KMS-11 (cell line): ENCODE measurements around the gene EFL1.
"Not testable (repeated sequence)": the region's sequence is repeated elsewhere in the genome, so short reads cannot be mapped to it uniquely, and the experiment has no call there.

Source experiments
- H2AFZ ChIP-seq: fragments of 200-600 bp; sonication (generic); 2 replicates; pipeline ENCODE4 v1.6.1; 2016; ENCODE audit warnings: antibody characterized with exemption, mixed run types, low read depth
- H3K27ac ChIP-seq: fragments of 200-600 bp; sonication (generic); 2 replicates; pipeline ENCODE4 v1.6.1; 2016; ENCODE audit warnings: mild to moderate bottlenecking, mixed run types
- H3K27me3 ChIP-seq: fragments of 200-600 bp; sonication (generic); 2 replicates; pipeline ENCODE4 v1.6.1; 2017; ENCODE audit warnings: mild to moderate bottlenecking, low read depth, mixed run types, moderate library complexity; ENCODE audit not compliant: insufficient read depth
- H3K36me3 ChIP-seq: fragments of 200-600 bp; sonication (generic); 2 replicates; pipeline ENCODE4 v1.6.1; 2017; ENCODE audit warnings: mild to moderate bottlenecking, mixed run types; ENCODE audit not compliant: insufficient read depth
- H3K4me1 ChIP-seq: fragments of 200-600 bp; sonication (generic); 2 replicates; pipeline ENCODE4 v1.6.1; 2016; ENCODE audit warnings: mild to moderate bottlenecking, low read depth, mixed run types; ENCODE audit not compliant: poor library complexity, severe bottlenecking
- H3K4me2 ChIP-seq: fragments of 200-600 bp; sonication (generic); 2 replicates; pipeline ENCODE4 v1.7.0; 2016; ENCODE audit warnings: mild to moderate bottlenecking, mixed run types
- H3K4me3 ChIP-seq: fragments of 200-600 bp; sonication (generic); IDR thresholded peaks from 2 replicates; pipeline ENCODE4 v1.6.1; 2017; ENCODE audit warnings: low read depth, low read length, mixed read lengths; ENCODE audit not compliant: insufficient read depth
- H3K79me2 ChIP-seq: fragments of 200-600 bp; sonication (generic); 2 replicates; pipeline ENCODE4 v1.6.1; 2016; ENCODE audit warnings: low read depth, mixed run types; ENCODE audit not compliant: insufficient read depth
- H3K9ac ChIP-seq: fragments of 200-600 bp; sonication (generic); 2 replicates; pipeline ENCODE4 v1.6.1; 2016; ENCODE audit warnings: mild to moderate bottlenecking, mixed run types
- H4K20me1 ChIP-seq: fragments of 200-600 bp; sonication (generic); 2 replicates; pipeline ENCODE4 v1.6.1; 2016; ENCODE audit warnings: mild to moderate bottlenecking, mixed run types; ENCODE audit not compliant: insufficient read depth
- CTCF ChIP-seq: fragments of 200-600 bp; sonication (generic); conservative IDR thresholded peaks from 2 replicates; pipeline ENCODE4 v1.6.1; 2017; ENCODE audit warnings: low read depth, mild to moderate bottlenecking, antibody characterized with exemption, low read length, moderate library complexity, mixed read lengths

The EFL1 gene

GRCh38 chr15:82298032-82298431 is 35.5 kb upstream of the EFL1 start:
- Histone ChIP-seq H3K9ac (no peak overlapping the region), H4K20me1 (no peaks in the 10 kb centered on the region), H3K4me3 (no peak overlapping the region), H3K4me2 (no peak overlapping the region), H3K27ac (no peak overlapping the region), H3K36me3 (no peaks in the 10 kb centered on the region), H3K4me1 (no peaks in the 10 kb centered on the region), H2AFZ (no peak overlapping the region), H3K79me2 (no peaks in the 10 kb centered on the region), H3K27me3 (no peaks in the 10 kb centered on the region)
- no peak for TF ChIP-seq CTCF

- H3K4me1 ChIP-seq: no peaks in the 10 kb centered on the region
These were observed 35.0 kb upstream of the EFL1 start for GRCh38 chr15:82297546-82297945.

GRCh38 chr15:82294061-82294690 is 31.6 kb upstream of the EFL1 start:
- Histone ChIP-seq H3K79me2 (no peaks in the 10 kb centered on the region), H2AFZ (no peak overlapping the region), H3K4me2 (no peak overlapping the region), H4K20me1 (no peaks in the 10 kb centered on the region), H3K4me3 (no peak overlapping the region), H3K36me3 (no peaks in the 10 kb centered on the region), H3K4me1 (no peaks in the 10 kb centered on the region), H3K9ac (no peak overlapping the region), H3K27me3 (no peaks in the 10 kb centered on the region), H3K27ac (no peak overlapping the region)
- TF ChIP-seq CTCF: no peak

More at GRCh38 chr15:82297546-82297945, 35.0 kb upstream of the EFL1 start:
- no peak overlapping the region for H3K4me2 ChIP-seq
- no peaks in the 10 kb centered on the region for H3K36me3 ChIP-seq
- H3K27me3 ChIP-seq: no peaks in the 10 kb centered on the region
- H3K27ac ChIP-seq: no peak overlapping the region
- no peak overlapping the region for H3K9ac ChIP-seq
- no peaks in the 10 kb centered on the region for H3K79me2 ChIP-seq
- no peak for TF ChIP-seq CTCF
- H2AFZ ChIP-seq: no peak overlapping the region
- H4K20me1 ChIP-seq: no peaks in the 10 kb centered on the region
- no peak overlapping the region for H3K4me3 ChIP-seq

- Histone ChIP-seq H3K27me3 (no peaks in the 10 kb centered on the region), H3K4me3 (no peak overlapping the region), H3K4me2 (no peak overlapping the region), H2AFZ (no peak overlapping the region), H4K20me1 (no peaks in the 10 kb centered on the region), H3K4me1 (no peaks in the 10 kb centered on the region), H3K79me2 (no peaks in the 10 kb centered on the region), H3K9ac (no peak overlapping the region), H3K36me3 (no peaks in the 10 kb centered on the region), H3K27ac (no peak overlapping the region)
- no peak for TF ChIP-seq CTCF
These were observed 29.7 kb upstream of the EFL1 start for GRCh38 chr15:82292271-82292670.

GRCh38 chr15:82288202-82288601 is 25.7 kb upstream of the EFL1 start:
- H3K27me3 ChIP-seq, H3K36me3 ChIP-seq, H3K79me2 ChIP-seq: not testable (repeated sequence)

GRCh38 chr15:82286475-82286874 is 23.9 kb upstream of the EFL1 start:
- H3K4me2 ChIP-seq, H3K4me3 ChIP-seq, H3K9ac ChIP-seq, H3K27ac ChIP-seq, H4K20me1 ChIP-seq, H3K36me3 ChIP-seq, H2AFZ ChIP-seq, H3K27me3 ChIP-seq, H3K79me2 ChIP-seq, H3K4me1 ChIP-seq: not testable (repeated sequence)

More at GRCh38 chr15:82288202-82288601, 25.7 kb upstream of the EFL1 start:
- not testable (repeated sequence) for H3K9ac ChIP-seq, H4K20me1 ChIP-seq, H3K4me2 ChIP-seq, H3K4me3 ChIP-seq, H2AFZ ChIP-seq, H3K4me1 ChIP-seq, H3K27ac ChIP-seq

- H2AFZ ChIP-seq, H4K20me1 ChIP-seq, H3K27ac ChIP-seq, H3K4me2 ChIP-seq, H3K27me3 ChIP-seq, H3K79me2 ChIP-seq, H3K4me1 ChIP-seq, H3K4me3 ChIP-seq, H3K9ac ChIP-seq, H3K36me3 ChIP-seq: not testable (repeated sequence)
These were observed 21.8 kb upstream of the EFL1 start for GRCh38 chr15:82284381-82284780.
